HL-60/S4 (cell line): Measurements from ENCODE around the gene MARS1.
"Not testable (repeated sequence)": the region's sequence is repeated elsewhere in the genome, so short reads cannot be mapped to it uniquely, and the experiment has no call there.

ENCODE experiments used
- in situ Hi-C: fragments of 300-500 bp; cut with MboI; formaldehyde crosslinking; loops from 2 replicates; pipeline ENCODE4 v1.14.3; 2022; ENCODE audit warnings: low sequenced_read_pairs

MARS1 gene

DNA sequence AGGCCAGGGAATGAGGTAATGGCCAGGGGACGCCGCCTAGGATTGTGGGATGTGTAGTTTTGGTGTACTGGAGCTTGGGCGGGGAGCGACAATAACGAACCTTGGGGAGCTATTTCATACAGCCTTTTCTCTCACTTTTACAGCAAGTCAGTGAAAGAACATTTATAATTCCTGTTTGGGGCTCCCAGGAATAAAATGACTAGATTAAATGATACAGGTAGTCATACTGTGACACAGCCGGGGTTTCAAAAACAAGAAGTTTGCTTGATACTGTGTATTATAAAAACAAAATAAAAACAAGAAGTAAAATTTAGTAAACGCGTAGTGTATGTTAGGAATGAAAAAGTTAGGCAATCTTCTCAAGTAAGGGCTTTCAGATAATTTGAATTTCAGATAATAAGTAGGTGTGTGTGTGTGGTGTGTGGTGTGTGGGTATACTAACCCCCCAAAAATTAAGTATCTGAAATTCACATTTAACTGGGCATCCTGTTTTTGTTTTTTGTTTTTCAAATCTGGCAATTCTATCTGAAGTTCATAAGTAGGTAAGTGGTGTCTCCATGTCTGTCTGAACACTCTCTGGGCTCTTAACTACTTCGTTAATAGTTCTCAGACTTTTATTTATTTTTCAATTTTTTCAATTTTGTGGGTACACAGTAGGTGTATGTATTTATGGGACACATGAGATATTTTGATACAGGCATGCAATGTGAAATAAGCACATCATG, 59.6 kb downstream of the MARS1 start:
- in situ Hi-C loops, result no loop called here

DNA sequence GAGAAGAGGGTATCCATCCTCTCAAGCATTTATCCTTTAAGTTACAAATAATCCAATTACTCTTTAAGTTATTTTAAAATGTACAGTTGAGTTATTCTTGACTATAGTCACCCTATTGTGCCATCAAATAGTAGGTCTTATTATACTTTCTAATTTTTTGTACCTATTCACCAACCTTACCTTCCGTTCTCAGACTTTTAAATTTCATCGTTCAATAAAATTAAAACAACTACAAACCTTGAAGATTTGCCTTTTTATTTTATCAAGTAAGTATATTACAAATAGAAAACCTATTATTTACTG, 60.1 kb downstream of the MARS1 start:
- in situ Hi-C loops, result no loop called here

DNA sequence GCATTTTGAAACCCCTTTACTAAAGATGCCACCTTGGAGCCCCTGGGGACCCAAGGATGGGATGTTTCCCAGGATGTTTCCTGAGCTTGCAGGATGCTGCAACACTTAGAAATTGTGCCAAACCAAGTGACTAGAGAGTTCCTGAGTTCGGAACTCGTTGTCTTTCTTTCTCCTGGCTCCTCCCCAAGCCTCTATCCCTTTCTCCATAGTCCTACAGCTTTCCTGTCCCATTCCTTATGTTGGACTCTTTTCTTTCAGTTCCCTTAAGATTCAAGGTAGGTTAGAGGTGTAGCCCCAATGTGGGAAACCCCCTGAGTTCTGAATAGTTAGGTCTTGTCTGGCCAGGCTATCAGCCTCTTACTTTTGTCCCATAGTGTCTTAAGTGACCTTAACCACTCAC, 60.6 kb downstream of the MARS1 start:
- in situ Hi-C loops, result no loop called here

DNA sequence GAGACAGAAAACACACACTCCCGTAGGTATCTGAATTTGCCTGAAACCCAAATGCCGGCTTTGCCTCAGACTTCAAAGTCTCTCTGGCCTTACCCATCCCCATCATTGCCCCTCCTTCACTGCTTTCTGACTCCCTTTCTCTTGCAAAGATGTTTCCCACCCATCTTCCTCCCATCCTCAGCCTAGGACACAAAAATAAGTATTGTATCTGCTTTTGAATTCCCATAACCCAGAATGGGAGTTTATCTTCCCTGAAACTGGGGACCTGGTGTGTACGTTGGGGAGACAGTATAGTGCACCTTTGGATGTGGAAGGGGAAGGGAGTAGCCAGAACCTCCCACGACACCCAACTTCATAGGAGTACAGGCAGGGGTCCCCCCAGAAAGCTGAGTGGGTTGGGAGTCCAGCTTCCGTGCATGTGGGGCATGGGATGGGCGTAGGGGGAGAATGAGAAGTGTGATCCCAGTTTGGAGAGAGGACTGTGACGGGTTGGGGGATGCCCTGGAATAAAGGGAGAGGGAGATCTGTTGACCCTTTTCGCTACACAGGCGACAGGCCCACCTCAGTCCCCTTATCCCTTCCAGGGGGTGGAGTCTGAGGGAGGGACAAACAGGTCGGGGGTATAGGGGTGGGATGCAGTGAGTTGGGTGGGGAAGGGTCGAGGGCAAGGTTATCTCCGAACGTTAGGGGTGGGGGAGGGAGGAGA, 61.5 kb downstream of the MARS1 start:
- in situ Hi-C loops, result no loop called here

DNA sequence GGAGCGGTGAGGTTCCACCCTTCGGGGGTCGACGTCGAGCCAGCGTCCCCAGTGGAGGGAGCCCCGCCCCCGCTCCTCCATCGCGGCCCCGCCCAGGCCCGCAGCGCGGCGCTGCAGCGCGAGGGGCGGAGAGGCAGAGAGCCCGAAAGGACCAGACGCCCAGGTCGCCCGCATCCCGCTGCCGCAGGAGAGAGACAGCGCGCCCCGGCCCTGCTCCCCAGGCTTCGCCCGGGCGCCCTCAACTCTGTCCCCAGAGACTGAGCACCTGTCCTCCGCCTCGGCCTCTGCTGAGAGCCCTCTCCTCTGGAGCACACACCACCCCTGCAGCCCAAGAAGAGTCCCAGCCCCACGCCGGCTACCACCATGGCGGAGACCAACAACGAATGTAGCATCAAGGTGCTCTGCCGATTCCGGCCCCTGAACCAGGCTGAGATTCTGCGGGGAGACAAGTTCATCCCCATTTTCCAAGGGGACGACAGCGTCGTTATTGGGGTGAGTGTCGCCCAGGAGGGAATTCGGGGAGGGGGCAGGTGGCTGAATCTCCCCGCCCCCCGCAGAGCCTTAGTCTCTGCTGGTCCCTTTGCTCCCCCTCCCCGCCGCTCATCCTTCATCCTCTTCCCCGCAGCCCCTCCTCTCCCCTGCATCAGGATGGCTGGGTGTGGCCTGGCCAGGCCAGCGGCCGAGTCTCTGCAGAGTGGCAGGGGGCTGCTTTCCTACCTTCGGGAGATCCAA, 62.2 kb downstream of the MARS1 start, which contains the start of gene KIF5A:
KIF5A (plus strand) TSS at position 136 of the 732 bp plus-strand sequence; CDS start at position 364, 228 bp downstream.
- in situ Hi-C loops, result no loop called here

DNA sequence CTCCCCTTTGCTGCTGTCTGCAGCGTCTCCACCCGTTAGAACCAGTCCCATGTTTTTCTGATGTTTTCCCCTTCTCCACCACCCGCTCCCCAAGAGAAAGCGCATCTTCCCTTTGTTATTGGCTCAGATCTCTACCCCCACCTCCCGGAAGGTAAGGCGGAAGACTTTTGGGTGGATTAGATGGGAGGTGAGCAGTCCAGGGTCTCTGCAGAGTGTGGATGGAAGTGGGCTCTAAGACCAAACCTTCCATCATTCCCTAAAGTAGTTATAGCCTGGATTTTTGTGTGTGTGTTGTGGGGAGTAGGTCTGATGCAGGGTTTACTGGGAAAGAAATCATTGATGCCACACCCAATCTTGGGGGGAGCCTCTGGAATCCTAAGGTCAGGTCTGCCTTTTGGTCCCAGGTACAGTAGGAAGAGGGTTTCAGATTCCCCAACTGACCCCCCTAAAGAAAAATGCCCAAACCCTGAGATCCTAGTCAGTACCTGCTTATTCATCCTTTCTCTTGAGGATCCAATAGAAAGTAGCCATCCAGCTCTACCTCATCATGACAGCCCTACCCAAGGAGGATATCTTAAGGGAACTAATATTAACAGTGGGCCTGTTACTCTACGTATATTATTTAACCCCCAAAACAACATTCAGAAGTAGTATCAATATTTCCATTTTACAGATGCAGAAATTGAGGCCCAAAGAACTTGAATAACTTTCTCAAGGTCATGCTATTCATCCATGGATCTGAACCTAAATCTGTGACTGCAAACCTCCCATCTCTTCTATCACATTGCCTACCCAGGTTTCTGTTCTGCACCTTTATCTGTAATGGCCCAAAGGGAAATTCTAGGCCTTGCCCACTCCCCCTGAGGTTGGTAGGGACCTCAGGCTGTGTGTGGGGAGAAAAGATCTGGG, 63.0 kb downstream of the MARS1 start:
- in situ Hi-C loops, result no loop called here

DNA sequence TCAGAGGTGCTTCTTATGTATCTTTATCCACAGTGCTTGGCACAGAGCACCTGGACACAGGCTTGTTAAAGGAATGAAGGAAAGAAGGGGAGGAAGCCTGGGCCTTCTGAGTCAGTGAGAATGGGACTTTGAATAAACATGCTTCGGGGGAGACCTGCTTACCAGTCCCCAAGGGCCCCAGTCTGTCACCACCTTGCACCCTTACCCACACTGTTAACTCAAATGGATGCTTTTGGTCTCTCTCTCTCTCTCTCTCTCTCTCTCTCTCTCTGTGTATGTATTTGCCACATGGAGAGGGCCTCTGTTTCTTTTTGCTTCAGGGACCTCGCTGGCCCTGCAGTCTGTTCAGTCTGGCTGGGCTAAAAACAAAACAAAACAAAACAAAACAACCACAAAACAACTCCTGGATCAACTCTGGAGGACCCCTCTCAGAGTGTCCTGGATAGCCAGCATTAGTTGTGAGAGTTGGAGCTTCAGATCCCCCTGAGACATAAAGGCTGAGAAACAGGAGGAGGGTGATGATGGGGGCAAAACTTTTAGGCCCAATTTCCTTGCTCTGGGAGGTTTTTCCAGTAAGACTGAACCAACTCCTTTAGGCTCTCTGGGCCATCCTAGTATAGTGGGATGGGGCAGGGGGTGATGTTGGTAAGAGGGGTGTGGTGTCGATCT, 63.9 kb downstream of the MARS1 start:
- in situ Hi-C loops, result no loop called here

DNA sequence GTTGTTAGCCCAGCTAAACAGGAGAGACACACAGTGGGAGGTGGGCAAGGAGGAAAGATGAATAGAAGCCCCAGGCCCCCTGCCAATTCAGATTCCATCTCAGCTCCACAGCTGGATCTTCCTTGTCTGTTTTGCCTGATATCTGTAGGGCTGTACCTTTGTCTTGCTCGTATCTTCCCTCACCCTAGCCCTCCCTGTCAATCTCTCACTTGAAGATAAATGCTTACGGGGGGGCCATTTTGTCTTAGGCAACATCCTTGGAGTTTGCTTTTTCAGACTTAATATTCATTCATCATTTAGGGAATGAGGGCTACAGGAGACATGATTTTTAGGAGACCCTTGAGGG, 64.4 kb downstream of the MARS1 start:
- in situ Hi-C loops, result no loop called here

DNA sequence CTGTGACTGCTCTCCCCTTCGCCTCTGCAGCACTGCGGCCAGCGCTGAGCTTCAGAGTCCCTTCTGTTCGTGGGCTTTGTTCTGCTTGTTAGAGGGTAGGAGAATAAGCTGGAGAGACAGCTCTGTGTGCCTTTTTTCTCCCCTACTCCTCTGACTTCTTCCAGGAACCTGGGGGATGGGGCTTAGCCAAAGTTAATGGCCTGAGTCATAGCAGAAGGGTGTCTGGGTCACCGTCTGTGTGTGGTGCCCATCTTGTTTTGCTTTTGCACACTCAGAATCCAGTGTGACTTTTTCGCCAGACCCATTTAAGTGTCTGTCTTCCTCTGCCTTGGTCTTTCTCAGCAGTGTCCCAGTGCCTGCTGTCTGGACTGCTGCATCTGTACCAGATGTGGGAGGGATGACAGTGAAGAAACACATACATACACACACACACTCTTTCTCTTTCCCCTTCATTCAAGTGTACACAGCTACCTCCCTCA, 65.0 kb downstream of the MARS1 start:
- in situ Hi-C loops, result no loop called here

DNA sequence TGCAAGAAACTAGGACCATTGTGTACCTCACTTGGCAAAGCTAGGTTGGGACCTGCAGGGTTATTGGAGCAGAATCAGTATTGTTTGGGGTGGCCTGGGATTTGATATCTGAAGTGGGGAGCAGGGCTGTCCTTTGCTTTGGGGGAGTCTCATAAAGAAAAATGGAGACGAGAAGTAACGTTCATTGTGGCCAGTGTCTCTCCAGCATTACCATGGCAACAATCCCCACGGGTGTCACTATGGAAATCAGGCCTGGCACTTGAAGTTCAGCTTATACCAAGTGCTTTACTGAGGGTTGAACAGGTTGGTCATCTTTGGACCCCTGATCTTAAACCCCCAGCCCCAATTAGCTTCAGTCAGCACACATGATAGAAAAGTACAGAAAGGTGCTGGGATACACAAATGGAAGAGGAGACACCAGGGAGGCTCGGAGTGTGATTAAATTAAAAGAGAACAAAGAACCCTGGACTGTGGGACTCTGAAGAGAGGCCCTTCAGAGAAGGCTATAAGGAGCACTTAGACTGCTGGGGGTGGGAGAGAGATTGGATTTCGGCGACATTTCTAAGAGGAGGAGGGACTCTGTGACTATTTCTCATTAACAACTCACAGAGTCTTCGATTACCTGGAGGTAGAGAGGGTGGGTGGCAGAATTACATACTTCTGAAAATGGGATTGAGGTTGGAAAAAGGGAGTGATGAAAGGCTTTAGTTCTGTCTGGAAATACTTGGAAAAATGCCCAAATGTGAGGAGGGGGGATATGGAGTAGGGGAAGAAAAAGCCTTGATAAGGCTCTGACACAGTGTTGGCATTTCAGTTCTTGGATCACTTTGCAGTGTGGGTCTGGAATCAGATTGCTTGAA, 65.7 kb downstream of the MARS1 start:
- in situ Hi-C loops, result no loop called here

DNA sequence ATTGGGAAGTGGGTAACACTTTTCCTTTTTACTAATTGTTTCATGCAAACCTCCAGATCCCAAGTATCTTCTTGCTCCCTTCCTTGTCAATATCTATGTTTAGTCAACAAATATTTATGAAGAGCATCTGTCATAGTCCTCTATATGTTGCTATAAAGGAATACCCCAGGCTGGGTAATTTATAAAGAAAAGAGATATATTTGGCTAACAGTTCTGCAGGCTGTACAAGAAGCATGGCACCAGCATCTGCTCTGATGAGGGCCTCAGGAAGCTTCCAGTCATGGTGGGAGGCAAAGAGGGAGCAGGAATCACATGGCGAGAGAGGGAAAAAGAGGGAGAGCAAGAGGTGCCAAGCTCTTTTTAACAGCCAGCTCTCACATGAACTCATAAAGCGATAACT, 66.6 kb downstream of the MARS1 start:
- in situ Hi-C loops, result no loop called here

DNA sequence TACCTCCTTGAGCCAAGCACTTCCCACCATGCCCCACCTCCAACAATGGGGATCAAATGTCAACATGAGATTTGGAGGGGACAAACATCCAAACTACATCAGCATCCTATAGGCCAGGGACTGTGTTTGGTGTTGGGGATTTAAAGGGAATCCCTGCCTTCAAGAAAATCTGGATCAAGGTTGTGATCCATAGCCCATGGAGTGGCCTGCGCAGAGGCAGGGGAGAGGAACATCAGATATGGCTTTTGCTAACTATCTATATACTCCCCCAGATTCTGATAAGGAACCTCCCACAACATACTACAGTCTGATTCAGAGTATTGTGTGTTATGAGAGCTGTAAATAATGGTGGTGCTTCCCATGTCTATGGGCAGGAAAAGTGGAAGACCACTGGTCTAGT, 67.0 kb downstream of the MARS1 start:
- in situ Hi-C loops, result no loop called here

DNA sequence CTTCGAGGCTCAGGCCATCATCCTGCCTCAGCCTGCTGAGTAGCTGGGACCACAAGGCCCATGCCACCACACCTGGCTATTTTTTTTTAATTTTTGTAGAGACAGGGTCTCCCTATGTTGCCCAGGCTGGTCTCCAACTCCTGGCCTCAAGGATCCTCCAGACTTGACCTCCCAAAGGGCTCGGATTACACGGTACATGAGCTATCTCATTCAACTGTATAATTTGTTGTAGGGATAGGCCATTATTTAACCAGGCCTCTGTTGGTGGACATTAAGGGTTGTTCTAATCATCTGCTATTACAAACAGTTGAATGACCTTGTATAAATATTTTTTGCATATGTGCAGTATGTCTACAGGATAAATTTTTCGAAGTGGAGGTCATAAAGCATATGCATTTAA, 71.0 kb downstream of the MARS1 start:
- in situ Hi-C loops, result no loop called here

DNA sequence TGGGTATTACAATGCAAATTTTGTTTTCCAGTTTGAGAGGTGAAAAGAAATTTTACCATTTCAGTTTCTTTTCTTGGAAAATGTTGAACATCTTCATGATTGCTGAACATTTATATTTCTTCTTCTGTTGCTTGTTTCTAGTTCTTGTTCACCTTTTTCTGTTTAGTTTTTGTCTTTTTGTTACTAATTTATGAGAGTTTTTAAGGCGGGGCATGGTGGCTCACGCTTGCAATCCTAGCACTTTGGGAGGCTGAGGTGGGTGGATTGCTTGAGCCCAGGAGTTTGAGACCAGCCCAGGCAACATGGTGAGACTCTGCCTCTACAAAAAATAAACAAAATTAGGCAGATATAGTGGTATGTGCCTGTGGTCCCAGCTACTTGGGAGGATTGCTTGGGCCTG, 72.6 kb downstream of the MARS1 start:
- in situ Hi-C loops, result no loop called here

DNA sequence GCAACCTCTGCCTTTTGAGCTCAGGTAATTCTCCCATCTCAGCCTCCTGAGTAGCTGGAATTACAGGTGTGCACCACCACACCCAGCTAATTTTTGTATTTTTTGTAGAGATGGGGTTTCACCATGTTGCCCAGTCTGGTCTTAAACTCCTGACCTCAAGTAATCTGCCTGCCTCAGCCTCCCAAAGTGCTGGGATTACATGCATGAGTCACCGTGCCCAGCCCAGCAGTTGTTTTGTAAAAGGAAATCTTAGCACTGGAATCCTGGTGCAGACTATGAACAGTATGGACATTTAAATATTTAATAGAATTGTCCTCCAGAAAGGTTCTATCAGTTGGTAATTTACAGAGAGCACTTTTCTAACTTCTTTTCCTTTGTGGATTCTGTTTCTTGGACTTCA, 73.2 kb downstream of the MARS1 start:
- in situ Hi-C loops, result not testable (repeated sequence)

DNA sequence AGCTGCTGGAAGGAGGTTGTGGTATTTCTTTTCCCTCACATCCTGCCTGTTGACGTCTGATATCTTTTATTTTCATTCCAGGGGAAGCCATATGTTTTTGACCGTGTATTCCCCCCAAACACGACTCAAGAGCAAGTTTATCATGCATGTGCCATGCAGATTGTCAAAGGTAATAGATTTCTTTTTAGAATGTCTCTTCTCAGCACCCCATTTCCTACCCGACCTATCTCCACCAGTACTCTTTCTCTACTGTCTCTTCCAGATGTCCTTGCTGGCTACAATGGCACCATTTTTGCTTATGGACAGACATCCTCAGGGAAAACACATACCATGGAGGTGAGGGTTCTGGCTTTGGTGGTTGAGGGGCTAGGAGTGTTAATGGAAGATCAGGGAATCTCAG, 75.5 kb downstream of the MARS1 start:
- in situ Hi-C loops, result no loop called here

DNA sequence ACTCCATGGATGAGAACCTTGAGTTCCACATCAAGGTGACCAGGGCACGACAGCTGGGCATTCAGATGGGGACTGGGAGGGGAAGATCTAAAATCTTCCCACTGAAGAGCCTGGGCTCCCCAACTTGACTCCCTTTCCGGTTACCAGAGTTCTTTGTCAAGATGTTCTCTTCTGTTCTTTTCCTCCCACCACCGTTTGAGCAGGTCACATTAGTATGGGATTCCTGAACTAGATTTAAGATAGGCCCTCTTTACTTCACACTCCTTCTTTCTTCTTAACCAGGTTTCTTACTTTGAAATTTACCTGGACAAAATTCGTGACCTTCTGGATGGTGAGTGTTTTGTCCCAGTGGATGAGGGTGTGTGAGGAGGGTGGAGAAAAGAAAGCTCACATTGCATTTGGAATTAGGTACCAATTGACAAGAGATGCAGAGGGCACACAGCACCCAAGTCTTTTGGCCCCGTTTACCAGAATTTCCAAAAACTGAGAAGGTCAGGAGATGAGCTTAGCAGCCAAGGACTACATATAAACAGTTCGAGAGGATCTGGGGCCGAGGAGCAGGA, 76.4 kb downstream of the MARS1 start:
- in situ Hi-C loops, result no loop called here
